Skeletal muscle tissue (tissue), 4 donors: ENCODE results near the gene IDH3B. TPM values are rescaled to one million over a fixed set of nuclear protein-coding genes. Genes with fewer than 3 reads are reported as not detected.
"Not testable (repeated sequence)": the region's sequence is repeated elsewhere in the genome, so short reads cannot be mapped to it uniquely, and the experiment has no call there.

Experiments used
- H3K27ac ChIP-seq: one replicate; pipeline ENCODE4 v1.7.0; 2013; ENCODE audit warnings: mild to moderate bottlenecking, low read depth, low read length, inconsistent platforms
- H3K27me3 ChIP-seq, 3 donors: one replicate each; pipeline ENCODE4 v1.7.0; 2013; ENCODE audit warnings: low read length in 3 of 3; ENCODE audit not compliant: control insufficient read depth in 3 of 3, insufficient read depth in 3 of 3
- H3K36me3 ChIP-seq, 3 donors: one replicate each; pipeline ENCODE4 v1.7.0; 2013; ENCODE audit warnings: low read length in 3 of 3; ENCODE audit not compliant: control insufficient read depth in 3 of 3, insufficient read depth in 3 of 3
- H3K4me1 ChIP-seq, 3 donors: one replicate each; pipeline ENCODE4 v1.7.0; 2013; ENCODE audit warnings: low read length in 3 of 3, mild to moderate bottlenecking in 3 of 3; ENCODE audit not compliant: control insufficient read depth in 3 of 3, insufficient read depth in 3 of 3
- H3K4me3 ChIP-seq, 3 donors: one replicate each; pipeline ENCODE4 v1.7.0; 2013; ENCODE audit warnings: low read length in 3 of 3
- H3K9ac ChIP-seq, 3 donors: one replicate each; pipeline ENCODE4 v1.7.0; 2013; ENCODE audit warnings: low read length in 3 of 3, mild to moderate bottlenecking in 3 of 3, moderate library complexity in 2 of 3, low read depth in 1 of 3
- H3K9me3 ChIP-seq, 3 donors: one replicate each; pipeline ENCODE4 v1.7.0; 2013; ENCODE audit warnings: low read length in 3 of 3; ENCODE audit not compliant: control insufficient read depth in 3 of 3
- total RNA-seq: library from RNA; depleted of rRNA; stranded (reverse); fragments of >200 nt; gene quantifications from one replicate; pipeline ENCODE4 v1.2.3, GENCODE V29; 2014
- donor health status: Osteomylitis.

Gene IDH3B
- total RNA-seq, 1 donor from 2014 or later, result 156 TPM

DNA sequence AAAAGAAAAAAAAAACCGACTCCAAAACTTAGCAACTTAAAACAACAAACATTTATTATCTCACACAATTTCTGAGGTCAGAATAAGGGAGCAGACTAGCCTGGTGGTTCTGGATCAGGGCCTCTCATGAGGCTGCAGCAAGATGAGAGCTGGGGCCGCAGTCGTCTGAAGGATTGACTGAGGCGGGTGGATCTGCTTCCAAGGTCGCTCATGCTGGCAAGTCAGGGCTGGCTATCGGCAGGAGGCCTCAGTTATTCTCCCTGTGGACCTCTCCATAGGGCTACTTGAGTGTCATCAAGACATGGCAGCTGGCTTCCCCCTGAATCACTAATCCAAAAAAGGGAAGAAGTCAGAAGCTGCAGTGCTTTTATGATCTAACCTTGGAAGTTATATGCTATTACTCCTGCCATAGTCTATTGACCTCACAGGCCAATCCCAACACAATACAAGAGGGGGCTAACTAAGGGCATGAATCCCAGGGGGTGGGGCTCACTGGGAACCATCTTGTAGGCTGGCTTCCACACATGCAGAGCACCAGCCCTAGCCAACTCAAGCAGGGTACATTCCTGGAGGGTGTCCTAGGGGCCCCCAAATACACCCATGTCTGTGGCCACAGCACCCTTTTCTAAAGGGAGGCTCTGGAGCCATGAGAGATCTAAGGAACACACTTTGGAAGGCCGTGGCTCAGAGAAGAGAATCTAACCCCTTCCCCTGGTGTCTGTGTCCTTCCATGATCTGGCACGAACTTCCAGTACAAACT is 39.9 kb upstream of the IDH3B start:
- peaks cover 8 to 38% (median 15%) of the 10 kb centered on the region in 3 donors for H3K27me3 ChIP-seq
- H3K4me1 ChIP-seq, result no peaks in the 10 kb centered on the region
- no peaks in the 10 kb centered on the region for H3K9me3 ChIP-seq
- H3K4me3 ChIP-seq, result no peak overlapping the region
- no peaks in the 10 kb centered on the region for H3K36me3 ChIP-seq
- no peak overlapping the region for H3K9ac ChIP-seq
- H3K27ac ChIP-seq, result no peak overlapping the region

GRCh38 chr20:2701671-2702081 is 37.7 kb upstream of the IDH3B start:
- H3K27ac ChIP-seq, result no peak overlapping the region
- peaks cover 20 to 31% (median 20%) of the 10 kb centered on the region in 3 donors for H3K27me3 ChIP-seq
- H3K4me1 ChIP-seq, result no peaks in the 10 kb centered on the region
- H3K9ac ChIP-seq, result no peak overlapping the region
- no peaks in the 10 kb centered on the region for H3K36me3 ChIP-seq
- no peak overlapping the region for H3K4me3 ChIP-seq
- H3K9me3 ChIP-seq, result no peaks in the 10 kb centered on the region

- H3K9ac ChIP-seq, result no peak overlapping the region
Measured at GRCh38 chr20:2700913-2701620, 37.1 kb upstream of the IDH3B start.

DNA sequence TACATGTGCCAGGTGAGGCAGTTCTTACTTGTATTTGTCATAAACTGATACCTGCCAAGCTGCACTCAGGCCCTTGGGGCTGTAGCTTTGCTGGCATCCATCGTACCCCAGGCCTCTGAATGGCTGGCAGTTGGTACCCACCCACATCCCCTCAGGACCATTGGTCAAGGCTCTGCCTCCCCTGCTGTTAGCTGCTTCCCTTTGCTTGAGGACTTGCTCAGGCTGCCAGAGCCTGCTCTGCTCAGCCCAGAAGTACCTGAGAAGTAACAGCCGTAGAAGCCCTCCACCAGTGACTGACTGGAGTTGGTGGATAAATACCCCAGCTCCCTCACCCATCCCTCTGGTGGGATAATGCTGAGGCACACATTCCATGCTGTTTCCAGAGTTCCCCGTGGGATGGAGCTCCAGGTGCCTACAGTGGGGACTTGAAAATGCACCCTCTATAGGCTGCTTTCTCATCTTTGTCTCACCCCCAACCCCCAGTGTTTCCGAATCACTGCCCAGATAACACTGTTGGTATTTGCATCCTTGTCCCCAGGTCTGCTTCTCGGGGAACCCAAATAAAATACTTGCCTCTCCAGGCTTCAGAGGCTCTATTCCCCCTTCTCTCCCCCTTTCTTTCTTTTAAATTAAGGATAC is 35.9 kb upstream of the IDH3B start:
- Histone ChIP-seq H3K9ac (no peak overlapping the region), H3K4me3 (no peak overlapping the region), H3K36me3 (no peaks in the 10 kb centered on the region), H3K4me1 (no peaks in the 10 kb centered on the region), H3K27me3 (peaks cover 30 to 43% (median 35%) of the 10 kb centered on the region in 3 donors), H3K9me3 (no peaks in the 10 kb centered on the region), H3K27ac (no peak overlapping the region)

More at GRCh38 chr20:2700913-2701620, 37.1 kb upstream of the IDH3B start:
- Histone ChIP-seq H3K4me3 (no peak overlapping the region), H3K27me3 (peaks cover 20 to 31% (median 23%) of the 10 kb centered on the region in 3 donors), H3K9me3 (no peaks in the 10 kb centered on the region), H3K27ac (no peak overlapping the region), H3K36me3 (no peaks in the 10 kb centered on the region), H3K4me1 (no peaks in the 10 kb centered on the region)

GRCh38 chr20:2698912-2699311 is 34.9 kb upstream of the IDH3B start:
- Histone ChIP-seq H3K27ac (no peak overlapping the region), H3K27me3 (peaks cover 40 to 51% (median 45%) of the 10 kb centered on the region in 3 donors), H3K9ac (no peak overlapping the region), H3K9me3 (no peaks in the 10 kb centered on the region), H3K4me3 (no peak overlapping the region), H3K4me1 (no peaks in the 10 kb centered on the region), H3K36me3 (no peaks in the 10 kb centered on the region)

DNA sequence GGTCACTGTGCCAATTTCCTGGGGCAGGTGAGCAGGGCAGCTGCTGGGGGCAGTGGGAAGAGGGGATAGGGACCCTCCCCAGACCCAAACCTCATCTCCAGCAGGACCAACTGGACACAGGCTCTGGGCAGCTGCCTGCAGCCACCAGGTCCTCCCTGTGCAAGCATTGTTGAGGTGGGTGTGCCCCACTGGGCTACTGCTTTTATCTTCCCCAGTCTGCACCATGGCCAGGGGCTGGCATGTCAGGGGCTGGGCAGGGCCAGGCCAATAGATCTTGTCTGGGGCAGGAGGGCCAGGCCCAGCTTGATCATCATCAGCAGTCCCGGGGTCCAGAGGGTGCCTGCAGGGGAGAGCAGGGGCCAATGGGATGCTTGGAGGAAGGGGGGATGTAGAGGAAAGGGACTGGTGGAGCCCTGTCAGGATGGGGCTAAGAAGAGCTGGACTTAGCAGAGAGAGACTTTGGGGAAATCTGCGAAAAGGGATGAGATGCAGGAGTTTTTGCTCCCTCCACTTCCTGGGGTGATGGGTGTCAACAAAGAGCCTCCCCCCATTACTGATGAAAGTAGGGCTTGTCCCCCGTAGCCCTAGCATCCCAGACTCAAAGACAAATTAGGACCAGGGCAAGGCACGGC is 34.3 kb upstream of the IDH3B start:
- Histone ChIP-seq H3K9me3 (no peaks in the 10 kb centered on the region), H3K4me1 (no peaks in the 10 kb centered on the region), H3K9ac (no peak overlapping the region), H3K27ac (no peak overlapping the region), H3K36me3 (no peaks in the 10 kb centered on the region), H3K4me3 (no peak overlapping the region), H3K27me3 (peaks cover 45 to 56% (median 46%) of the 10 kb centered on the region in 3 donors)

DNA sequence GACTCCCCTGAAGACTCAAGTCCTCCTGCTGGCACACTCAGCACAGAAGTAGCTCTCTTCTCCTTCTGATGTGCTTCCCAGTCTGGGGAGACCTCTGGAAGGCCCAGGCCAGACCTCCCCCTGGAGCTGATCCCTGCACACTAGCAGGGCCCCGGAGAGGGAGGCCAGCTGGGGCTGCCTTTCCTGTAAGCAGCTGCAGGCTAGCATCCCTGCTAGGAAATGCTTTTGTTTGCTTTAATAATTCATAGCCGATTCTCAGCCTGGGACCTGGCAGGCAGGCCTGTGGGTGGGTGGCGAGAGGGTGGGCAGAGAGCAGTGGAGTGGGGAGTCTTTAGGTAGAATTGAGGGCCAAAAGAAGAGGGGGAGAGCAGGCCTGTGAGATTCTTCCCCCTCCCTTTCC is 33.8 kb upstream of the IDH3B start:
- no peaks in the 10 kb centered on the region for H3K36me3 ChIP-seq
- peaks cover 44 to 57% (median 47%) of the 10 kb centered on the region in 3 donors for H3K27me3 ChIP-seq
- no peak overlapping the region for H3K4me3 ChIP-seq
- H3K27ac ChIP-seq, result no peak overlapping the region
- no peak overlapping the region for H3K9ac ChIP-seq
- no peaks in the 10 kb centered on the region for H3K9me3 ChIP-seq
- no peaks in the 10 kb centered on the region for H3K4me1 ChIP-seq

GRCh38 chr20:2696646-2697045 is 32.6 kb upstream of the IDH3B start:
- Histone ChIP-seq H3K4me1 (peaks cover 0 to 5% (median 3%) of the 10 kb centered on the region in 3 donors), H3K27me3 (peaks cover 47 to 59% (median 48%) of the 10 kb centered on the region in 3 donors)

DNA sequence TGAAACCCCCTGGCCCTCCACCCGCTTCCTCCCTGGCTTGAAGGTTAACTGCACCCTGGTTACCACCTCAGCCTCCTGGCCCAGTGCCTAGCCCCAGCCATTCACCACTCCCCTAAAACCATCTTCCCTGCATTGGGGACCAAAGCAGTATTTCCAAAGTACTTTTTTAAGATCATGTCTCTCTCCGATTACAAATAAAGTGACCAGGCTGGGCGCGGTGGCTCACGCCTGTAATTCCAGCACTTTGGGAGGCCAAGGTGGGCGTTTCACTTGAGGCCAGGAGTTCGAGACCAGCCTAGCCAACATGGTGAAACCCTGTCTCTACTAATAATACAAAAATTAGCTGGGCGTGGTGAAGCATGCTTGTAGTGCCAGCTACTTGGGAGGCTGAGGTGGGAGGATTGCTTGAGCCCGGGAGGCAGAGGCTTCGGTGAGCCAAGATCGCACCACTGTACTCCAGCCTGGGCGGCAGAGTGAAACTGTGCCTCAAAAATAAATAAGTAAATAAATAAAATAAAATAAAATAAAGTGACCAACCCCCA is 32.0 kb upstream of the IDH3B start:
- H3K4me1 ChIP-seq, H3K9ac ChIP-seq, H3K4me3 ChIP-seq, H3K9me3 ChIP-seq, H3K27ac ChIP-seq, H3K36me3 ChIP-seq: not testable (repeated sequence)
- peaks cover 42 to 59% (median 51%) of the 10 kb centered on the region in 3 donors for H3K27me3 ChIP-seq

More at GRCh38 chr20:2696646-2697045, 32.6 kb upstream of the IDH3B start:
- Histone ChIP-seq H3K9me3 (no peaks in the 10 kb centered on the region), H3K27ac (no peak overlapping the region), H3K4me3 (no peak overlapping the region), H3K36me3 (no peaks in the 10 kb centered on the region), H3K9ac (no peak overlapping the region)
